ENCODE data around the gene MSH6. TPM values are rescaled to one million over a fixed set of nuclear protein-coding genes. Genes with fewer than 3 reads are reported as not detected.

The MSH6 gene
- 25.6 TPM for polyA plus RNA-seq (2013, experiment 1 of 2)
- 26.1 TPM for polyA plus RNA-seq (2013, experiment 2 of 2)

GRCh38 chr2:47782671-47783485 is at the start of gene MSH6:
Gene MSH6, plus strand, starts transcription at chr2:47783145. Its CDS starts 89 bp downstream, at chr2:47783234.
- Histone ChIP-seq H2BK5ac (ENCODE audit: low read depth, low read length, poor library complexity, severe bottlenecking) (peak within 1 kb of the TSS; percentile 84), H4K8ac (ENCODE audit: low read length) (peak within 1 kb of the TSS; percentile 70), H3K9ac (ENCODE audit: low read length) (peak within 1 kb of the TSS; percentile 94), H2BK120ac (ENCODE audit: low read depth, low read length) (peak within 1 kb of the TSS; percentile 77), H3K4me2 (ENCODE audit: low read length, poor library complexity, severe bottlenecking) (peak within 1 kb of the TSS; percentile 91), H3K4me3 (ENCODE audit: insufficient read depth in 1 of 2, low read depth in 1 of 2, low read length in 2 of 2) (peak within 1 kb of the TSS; percentile 83 to 88), H3K36me3 (ENCODE audit: control insufficient read depth in 1 of 2, insufficient read depth in 2 of 2, low read depth in 1 of 2, low read length in 2 of 2) (peaks cover 2 to 3% of the 10 kb centered on the region in 2 experiments), H3K4me1 (ENCODE audit: control insufficient read depth, insufficient read depth, low read depth, low read length) (peaks cover 5% of the 10 kb centered on the region), H2AFZ (ENCODE audit: low read depth, low read length) (peak within 1 kb of the TSS; percentile 36), H3K4ac (ENCODE audit: low read depth in 1 of 2, low read length in 2 of 2) (peak within 1 kb of the TSS; percentile 62 to 69), H3K18ac (ENCODE audit: low read depth in 1 of 2, low read length in 2 of 2) (peak within 1 kb of the TSS; percentile 73 to 89), H3K23ac (ENCODE audit: low read length in 2 of 2) (peak within 1 kb of the TSS in 1 of 2 experiments; percentile 34), H2BK12ac (ENCODE audit: low read length in 2 of 2) (no peak within 1 kb of the TSS), H3K79me1 (replicated peaks; ENCODE audit: low read length, poor library complexity, severe bottlenecking) (no peaks in the 10 kb centered on the region), H3K9me3 (ENCODE audit: control insufficient read depth, low read length) (no peaks in the 10 kb centered on the region), H2AK5ac (ENCODE audit: low read length, severe bottlenecking) (no peak within 1 kb of the TSS), H2BK15ac (ENCODE audit: low read depth, poor library complexity, severe bottlenecking) (peak within 1 kb of the TSS; percentile 87), H3K14ac (ENCODE audit: low read length in 2 of 2) (peak within 1 kb of the TSS in 1 of 2 experiments; percentile 44), H4K91ac (ENCODE audit: low read length) (peak within 1 kb of the TSS; percentile 93), H3K27ac (ENCODE audit: low read length, poor library complexity, severe bottlenecking) (peak within 1 kb of the TSS; percentile 79), H3K27me3 (ENCODE audit: control insufficient read depth in 1 of 2, insufficient read depth in 1 of 2, low read length in 2 of 2) (no peaks in the 10 kb centered on the region)
- under 1% methylated on average over 77 of the region's 98 CpGs for WGBS
- peak; percentile 90 for DNase-seq

GRCh38 chr2:47735136-47735869 is 47.6 kb upstream of the MSH6 start:
- WGBS, result 96% methylated on average over 3 of the region's 4 CpGs

GRCh38 chr2:47735912-47736311 is 47.0 kb upstream of the MSH6 start:
- Histone ChIP-seq H2AK5ac (ENCODE audit: low read length, severe bottlenecking) (no peak overlapping the region), H3K9ac (ENCODE audit: low read length) (no peak overlapping the region), H2BK12ac (ENCODE audit: low read length in 2 of 2) (no peak overlapping the region), H3K4me2 (ENCODE audit: low read length, poor library complexity, severe bottlenecking) (no peak overlapping the region), H3K9me3 (ENCODE audit: control insufficient read depth, low read length) (no peaks in the 10 kb centered on the region), H3K27ac (ENCODE audit: low read length, poor library complexity, severe bottlenecking) (no peak overlapping the region), H3K14ac (ENCODE audit: low read length in 2 of 2) (no peak overlapping the region), H3K79me1 (replicated peaks; ENCODE audit: low read length, poor library complexity, severe bottlenecking) (no peaks in the 10 kb centered on the region), H3K18ac (ENCODE audit: low read depth in 1 of 2, low read length in 2 of 2) (no peak overlapping the region), H2BK120ac (ENCODE audit: low read depth, low read length) (no peak overlapping the region), H3K4me3 (ENCODE audit: insufficient read depth in 1 of 2, low read depth in 1 of 2, low read length in 2 of 2) (no peak overlapping the region), H3K27me3 (ENCODE audit: control insufficient read depth in 1 of 2, insufficient read depth in 1 of 2, low read length in 2 of 2) (peaks cover 11 to 37% of the 10 kb centered on the region in 2 experiments), H4K91ac (ENCODE audit: low read length) (no peak overlapping the region), H2AFZ (ENCODE audit: low read depth, low read length) (no peak overlapping the region), H3K36me3 (ENCODE audit: control insufficient read depth in 1 of 2, insufficient read depth in 2 of 2, low read depth in 1 of 2, low read length in 2 of 2) (no peaks in the 10 kb centered on the region), H2BK5ac (ENCODE audit: low read depth, low read length, poor library complexity, severe bottlenecking) (no peak overlapping the region), H3K4me1 (ENCODE audit: control insufficient read depth, insufficient read depth, low read depth, low read length) (no peaks in the 10 kb centered on the region), H4K8ac (ENCODE audit: low read length) (no peak overlapping the region), H2BK15ac (ENCODE audit: low read depth, poor library complexity, severe bottlenecking) (no peak overlapping the region), H3K4ac (ENCODE audit: low read depth in 1 of 2, low read length in 2 of 2) (no peak overlapping the region), H3K23ac (ENCODE audit: low read length in 2 of 2) (no peak overlapping the region)
- 100% methylated on average over 2 of the region's 3 CpGs for WGBS
- no peak for DNase-seq

More at GRCh38 chr2:47735136-47735869, 47.6 kb upstream of the MSH6 start:
- Histone ChIP-seq H3K4ac (ENCODE audit: low read depth in 1 of 2, low read length in 2 of 2) (no peak overlapping the region), H2BK15ac (ENCODE audit: low read depth, poor library complexity, severe bottlenecking) (no peak overlapping the region), H3K27ac (ENCODE audit: low read length, poor library complexity, severe bottlenecking) (no peak overlapping the region), H3K36me3 (ENCODE audit: control insufficient read depth in 1 of 2, insufficient read depth in 2 of 2, low read depth in 1 of 2, low read length in 2 of 2) (no peaks in the 10 kb centered on the region), H3K79me1 (replicated peaks; ENCODE audit: low read length, poor library complexity, severe bottlenecking) (no peaks in the 10 kb centered on the region), H3K9ac (ENCODE audit: low read length) (no peak overlapping the region), H3K14ac (ENCODE audit: low read length in 2 of 2) (no peak overlapping the region), H2AK5ac (ENCODE audit: low read length, severe bottlenecking) (no peak overlapping the region), H2BK120ac (ENCODE audit: low read depth, low read length) (no peak overlapping the region), H3K4me2 (ENCODE audit: low read length, poor library complexity, severe bottlenecking) (no peak overlapping the region), H3K18ac (ENCODE audit: low read depth in 1 of 2, low read length in 2 of 2) (no peak overlapping the region), H3K27me3 (ENCODE audit: control insufficient read depth in 1 of 2, insufficient read depth in 1 of 2, low read length in 2 of 2) (peaks cover 9 to 36% of the 10 kb centered on the region in 2 experiments), H3K23ac (ENCODE audit: low read length in 2 of 2) (no peak overlapping the region), H4K91ac (ENCODE audit: low read length) (no peak overlapping the region), H3K4me3 (ENCODE audit: insufficient read depth in 1 of 2, low read depth in 1 of 2, low read length in 2 of 2) (no peak overlapping the region), H2BK5ac (ENCODE audit: low read depth, low read length, poor library complexity, severe bottlenecking) (no peak overlapping the region), H3K9me3 (ENCODE audit: control insufficient read depth, low read length) (no peaks in the 10 kb centered on the region), H3K4me1 (ENCODE audit: control insufficient read depth, insufficient read depth, low read depth, low read length) (no peaks in the 10 kb centered on the region), H2AFZ (ENCODE audit: low read depth, low read length) (no peak overlapping the region), H2BK12ac (ENCODE audit: low read length in 2 of 2) (no peak overlapping the region), H4K8ac (ENCODE audit: low read length) (no peak overlapping the region)
- no peak for DNase-seq
